HEK293T (cell line): ENCODE data around the gene TTC7B.

Experiments
- FOXK2 ChIP-seq: fragments of 450-650 bp; IDR thresholded peaks from 2 replicates; pipeline ENCODE4 v1.6.1; 2016; ENCODE audit warnings: mild to moderate bottlenecking
- SUZ12 ChIP-seq: fragments of 450-650 bp; IDR thresholded peaks from 2 replicates; pipeline ENCODE4 v1.6.1; 2016; ENCODE audit warnings: mild to moderate bottlenecking
- TARDBP ChIP-seq: fragments of 450-650 bp; IDR thresholded peaks from 2 replicates; pipeline ENCODE4 v1.6.1; 2016
- TF ChIP-seq, protein P1 (sequence below): fragments of 450-650 bp; IDR thresholded peaks from 2 replicates; pipeline ENCODE4 v1.6.1; 2016

- no peak for TF ChIP-seq SUZ12
- TF ChIP-seq TARDBP: no peak
- TF ChIP-seq FOXK2: no peak
- TF ChIP-seq, protein P1, sequence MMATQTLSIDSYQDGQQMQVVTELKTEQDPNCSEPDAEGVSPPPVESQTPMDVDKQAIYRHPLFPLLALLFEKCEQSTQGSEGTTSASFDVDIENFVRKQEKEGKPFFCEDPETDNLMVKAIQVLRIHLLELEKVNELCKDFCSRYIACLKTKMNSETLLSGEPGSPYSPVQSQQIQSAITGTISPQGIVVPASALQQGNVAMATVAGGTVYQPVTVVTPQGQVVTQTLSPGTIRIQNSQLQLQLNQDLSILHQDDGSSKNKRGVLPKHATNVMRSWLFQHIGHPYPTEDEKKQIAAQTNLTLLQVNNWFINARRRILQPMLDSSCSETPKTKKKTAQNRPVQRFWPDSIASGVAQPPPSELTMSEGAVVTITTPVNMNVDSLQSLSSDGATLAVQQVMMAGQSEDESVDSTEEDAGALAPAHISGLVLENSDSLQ: no peak
These were observed 262.8 kb downstream of the TTC7B start for GRCh38 chr14:90553298-90553920.
